Astrocyte (in vitro differentiated cells and primary cell): ENCODE measurements around the gene LRP1B.

Experiments used
- CTCF ChIP-seq: IDR thresholded peaks from 2 replicates; pipeline ENCODE4 v1.5.1; 2011; ENCODE audit warnings: low read depth, mild to moderate bottlenecking, inconsistent platforms, low read length, moderate library complexity; ENCODE audit not compliant: insufficient read depth
- EZH2 ChIP-seq: IDR thresholded peaks from 2 replicates; pipeline ENCODE4 v1.6.1; 2012; ENCODE audit warnings: mild to moderate bottlenecking, low read length, inconsistent platforms; ENCODE audit not compliant: insufficient read depth

GRCh38 chr2:142170847-142171246 is 40.0 kb upstream of the LRP1B start:
- TF ChIP-seq CTCF (no peak), EZH2 (no peak)
